Measurements from ENCODE around the gene GMDS. TPM values are rescaled to one million over a fixed set of nuclear protein-coding genes. Genes with fewer than 3 reads are reported as not detected.

The GMDS gene
- total and polyA plus RNA-seq, 2 donors (not counting 1 experiment from before 2014, with no cell fraction given): 11.5 to 16.4 TPM

- H3K27me3 Mint-ChIP-seq: no peaks in the 10 kb centered on the region
- H3K4me1 ChIP-seq (ENCODE audit: control insufficient read depth in 2 of 2, insufficient read depth in 2 of 2, low read length in 2 of 2): no peaks in the 10 kb centered on the region
- H3K4me2 ChIP-seq (replicated peaks; ENCODE audit: low read depth, low read length, poor library complexity, severe bottlenecking): no peak overlapping the region
- no peak overlapping the region for H3K27ac Mint-ChIP-seq
- ATAC-seq (ENCODE audit: low read depth): no peak
- DNase-seq: no peak
- H3K4me3 Mint-ChIP-seq: no peak overlapping the region
- H3K4me1 Mint-ChIP-seq: no peaks in the 10 kb centered on the region
- TF ChIP-seq EZH2 (IDR thresholded peaks at IDR 0.05; ENCODE audit: borderline replicate concordance, insufficient read depth, low read depth, low read length, poor library complexity, severe bottlenecking) (no peak), CTCF (IDR thresholded peaks at IDR 0.05) (no peak)
- no peaks in the 10 kb centered on the region for H3K79me2 ChIP-seq (ENCODE audit: control insufficient read depth, insufficient read depth, low read length)
- WGBS (ENCODE audit: insufficient coverage): no CpG with 5 or more reads among the region's 2 CpGs
- intact Hi-C loops (cut with micrococcal nuclease): no loop called here
- H2AFZ ChIP-seq (ENCODE audit: insufficient read depth, low read depth, low read length, poor library complexity, severe bottlenecking): no peak overlapping the region
- H4K20me1 ChIP-seq (ENCODE audit: control insufficient read depth, insufficient read depth, low read length, poor library complexity, severe bottlenecking): no peaks in the 10 kb centered on the region
- ChIA-PET CTCF (interaction anchor here (1.4 kb wide), 1 partner anchor 669 kb away, joined by 3 read pairs; no protein-coding TSS in a partner anchor), POLR2A (no interaction called here)
- peaks cover 3 to 18% of the 10 kb centered on the region in 2 experiments for H3K36me3 ChIP-seq (replicated peaks in 1 of 2; ENCODE audit: control extremely low read depth in 1 of 2, control insufficient read depth in 1 of 2, extremely low read depth in 1 of 2, insufficient read depth in 2 of 2, low read length in 1 of 2)
- H3K9me3 ChIP-seq (ENCODE audit: control extremely low read depth in 1 of 3, control insufficient read depth in 2 of 3, insufficient read depth in 1 of 3, low read length in 2 of 3): no peaks in the 10 kb centered on the region
- no peak overlapping the region for H3K9ac ChIP-seq (ENCODE audit: low read length)
- no peak overlapping the region for H3K27ac ChIP-seq (ENCODE audit: low read length in 2 of 2)
- H3K4me3 ChIP-seq (ENCODE audit: control extremely low read depth in 1 of 5, extremely low read depth in 1 of 5, insufficient read depth in 1 of 5, low read depth in 2 of 5, low read length in 4 of 5): no peak overlapping the region
- no peaks in the 10 kb centered on the region for H3K27me3 ChIP-seq (replicated peaks in 1 of 4; ENCODE audit: control extremely low read depth in 1 of 4, control insufficient read depth in 3 of 4, insufficient read depth in 4 of 4, low read length in 3 of 4)
- no peaks in the 10 kb centered on the region for H3K9me3 Mint-ChIP-seq (ENCODE audit: insufficient read depth)
These were observed 19.5 kb upstream of the GMDS start for GRCh38 chr6:2264932-2265331.

GRCh38 chr6:2263896-2264295, 18.5 kb upstream of the GMDS start:
- no peaks in the 10 kb centered on the region for H3K9me3 ChIP-seq (ENCODE audit: control extremely low read depth in 1 of 3, control insufficient read depth in 2 of 3, insufficient read depth in 1 of 3, low read length in 2 of 3)
- no peak overlapping the region for H3K4me3 ChIP-seq (ENCODE audit: control extremely low read depth in 1 of 5, extremely low read depth in 1 of 5, insufficient read depth in 1 of 5, low read depth in 2 of 5, low read length in 4 of 5)
- H3K27me3 ChIP-seq (replicated peaks in 1 of 4; ENCODE audit: control extremely low read depth in 1 of 4, control insufficient read depth in 3 of 4, insufficient read depth in 4 of 4, low read length in 3 of 4): no peaks in the 10 kb centered on the region
- no peaks in the 10 kb centered on the region for H3K27me3 Mint-ChIP-seq
- WGBS (ENCODE audit: insufficient coverage): 100% methylated on average over 1 of the region's 1 CpG
- POLR2A ChIA-PET: no interaction called here
- no peaks in the 10 kb centered on the region for H3K9me3 Mint-ChIP-seq (ENCODE audit: insufficient read depth)
- H3K27ac Mint-ChIP-seq: no peak overlapping the region
- peaks cover 0 to 11% of the 10 kb centered on the region in 2 experiments for H3K36me3 ChIP-seq (replicated peaks in 1 of 2; ENCODE audit: control extremely low read depth in 1 of 2, control insufficient read depth in 1 of 2, extremely low read depth in 1 of 2, insufficient read depth in 2 of 2, low read length in 1 of 2)
- H3K4me2 ChIP-seq (replicated peaks; ENCODE audit: low read depth, low read length, poor library complexity, severe bottlenecking): no peak overlapping the region
- DNase-seq: no peak
- no peak for ATAC-seq (ENCODE audit: low read depth)
- TF ChIP-seq CTCF (IDR thresholded peaks at IDR 0.05): no peak
- TF ChIP-seq EZH2 (IDR thresholded peaks at IDR 0.05; ENCODE audit: borderline replicate concordance, insufficient read depth, low read depth, low read length, poor library complexity, severe bottlenecking): no peak
- no peak overlapping the region for H3K4me3 Mint-ChIP-seq
- intact Hi-C loops (cut with micrococcal nuclease): no loop called here
- no peak overlapping the region for H2AFZ ChIP-seq (ENCODE audit: insufficient read depth, low read depth, low read length, poor library complexity, severe bottlenecking)
- no peak overlapping the region for H3K27ac ChIP-seq (ENCODE audit: low read length in 2 of 2)
- H3K4me1 Mint-ChIP-seq: no peaks in the 10 kb centered on the region
- no peaks in the 10 kb centered on the region for H4K20me1 ChIP-seq (ENCODE audit: control insufficient read depth, insufficient read depth, low read length, poor library complexity, severe bottlenecking)
- no peaks in the 10 kb centered on the region for H3K4me1 ChIP-seq (ENCODE audit: control insufficient read depth in 2 of 2, insufficient read depth in 2 of 2, low read length in 2 of 2)
- CTCF ChIA-PET: interaction anchor here (1.2 to 1.4 kb wide), 2 partner anchors 12 to 668 kb away, joined by 3 read pairs; no protein-coding TSS in a partner anchor
- H3K9ac ChIP-seq (ENCODE audit: low read length): no peak overlapping the region
- H3K79me2 ChIP-seq (ENCODE audit: control insufficient read depth, insufficient read depth, low read length): no peaks in the 10 kb centered on the region
